Neural cell (in vitro differentiated cells): Measurements from ENCODE around the gene AKT1. TPM values are rescaled to one million over a fixed set of nuclear protein-coding genes. Genes with fewer than 3 reads are reported as not detected.

Source experiments
- H2AFZ ChIP-seq: fragments of 200-600, 300-800 bp; sonication (generic), shearing (Covaris generic); 2 replicates; pipeline ENCODE4 v1.6.0; 2014; ENCODE audit warnings: low read depth, mild to moderate bottlenecking, antibody characterized with exemption, low read length, moderate library complexity
- H3F3A ChIP-seq: fragments of 200-600 bp; shearing (Covaris generic); 2 replicates; pipeline ENCODE4 v1.6.1; 2016; ENCODE audit warnings: mild to moderate bottlenecking, moderate library complexity, mixed read lengths, antibody characterized with exemption, low read length; ENCODE audit not compliant: insufficient read depth, poor library complexity, severe bottlenecking
- H3K27ac ChIP-seq: fragments of 200-600, 300-800 bp; sonication (generic), shearing (Covaris generic); 2 replicates; pipeline ENCODE4 v1.5.1; 2014; ENCODE audit warnings: mild to moderate bottlenecking, low read length, moderate library complexity
- H3K27me3 ChIP-seq: fragments of 300-800, 200-600 bp; sonication (generic), shearing (Covaris generic); 2 replicates; pipeline ENCODE4 v1.6.0; 2014; ENCODE audit warnings: mild to moderate bottlenecking, low read depth, low read length, moderate library complexity; ENCODE audit not compliant: insufficient read depth
- H3K36me3 ChIP-seq: fragments of 300-800, 200-600 bp; sonication (generic), shearing (Covaris generic); 2 replicates; pipeline ENCODE4 v1.5.1; 2014; ENCODE audit warnings: mild to moderate bottlenecking, antibody characterized with exemption, low read length, moderate library complexity; ENCODE audit not compliant: insufficient read depth
- H3K4me2 ChIP-seq: fragments of 300-800, 200-600 bp; sonication (generic), shearing (Covaris generic); 2 replicates; pipeline ENCODE4 v1.6.0; 2014; ENCODE audit warnings: mild to moderate bottlenecking, low read length
- H3K4me3 ChIP-seq: fragments of 300-800, 200-600 bp; sonication (generic), shearing (Covaris generic); 2 replicates; pipeline ENCODE4 v1.5.1; 2014; ENCODE audit warnings: mild to moderate bottlenecking, low read length, moderate library complexity
- H3K79me2 ChIP-seq: fragments of 200-600 bp; shearing (Covaris generic); replicated peaks from 2 replicates; pipeline ENCODE4 v1.6.0; 2014; ENCODE audit warnings: mild to moderate bottlenecking, low read length, moderate library complexity; ENCODE audit not compliant: insufficient read depth
- H3K9ac ChIP-seq: fragments of 300-800, 200-600 bp; sonication (generic), shearing (Covaris generic); 2 replicates; pipeline ENCODE4 v1.6.1; 2016; ENCODE audit warnings: mild to moderate bottlenecking, low read length, mixed read lengths
- H3K9me2 ChIP-seq: fragments of 200-600 bp; shearing (Covaris generic); 2 replicates; pipeline ENCODE4 v1.6.1; 2016; ENCODE audit warnings: mild to moderate bottlenecking, low read length, mixed read lengths; ENCODE audit not compliant: insufficient read depth
- H3K9me3 ChIP-seq: fragments of 200-600, 300-800 bp; sonication (generic), shearing (Covaris generic); 2 replicates; pipeline ENCODE4 v1.6.1; 2016; ENCODE audit warnings: mild to moderate bottlenecking, mixed run types, low read length, moderate library complexity, mixed read lengths
- H4K20me1 ChIP-seq: fragments of 200-600 bp; shearing (Covaris generic); 2 replicates; pipeline ENCODE4 v1.6.1; 2016; ENCODE audit warnings: mild to moderate bottlenecking, mixed run types; ENCODE audit not compliant: insufficient read depth
- EP300 ChIP-seq: fragments of 450-650 bp; conservative IDR thresholded peaks from 2 replicates; pipeline ENCODE4 v1.6.1; 2014; ENCODE audit warnings: antibody characterized with exemption, mild to moderate bottlenecking, moderate library complexity; ENCODE audit not compliant: poor library complexity, severe bottlenecking
- EZH2 ChIP-seq: fragments of 200-600, 300-800 bp; shearing (Covaris generic), sonication (generic); IDR thresholded peaks from 2 replicates; pipeline ENCODE4 v1.6.1; 2014; ENCODE audit warnings: antibody characterized with exemption, low read length, borderline replicate concordance, mild to moderate bottlenecking; ENCODE audit not compliant: insufficient read depth, poor library complexity, severe bottlenecking
- MXI1 ChIP-seq: fragments of 450-650 bp; conservative IDR thresholded peaks from 2 replicates; pipeline ENCODE4 v1.6.1; 2014; ENCODE audit warnings: antibody characterized with exemption, mild to moderate bottlenecking; ENCODE audit not compliant: poor library complexity, severe bottlenecking
- POLR2AphosphoS5 ChIP-seq: IDR thresholded peaks from 2 replicates; pipeline ENCODE4 v1.6.1; 2012
- RAD21 ChIP-seq: fragments of 450-650 bp; conservative IDR thresholded peaks from 2 replicates; pipeline ENCODE4 v1.6.1; 2014; ENCODE audit warnings: antibody characterized with exemption, mild to moderate bottlenecking, moderate library complexity
- SMC3 ChIP-seq: fragments of 450-650 bp; conservative IDR thresholded peaks from 2 replicates; pipeline ENCODE4 v1.6.1; 2014; ENCODE audit warnings: antibody characterized with exemption, mild to moderate bottlenecking, moderate library complexity; ENCODE audit not compliant: poor library complexity
- TAF1 ChIP-seq: IDR thresholded peaks from 2 replicates; pipeline ENCODE4 v1.6.1; 2012; ENCODE audit warnings: low read depth
- polyA plus RNA-seq: library from polyadenylated mRNA; depleted of rRNA; stranded (reverse); fragments of >200 nt; gene quantifications from 2 replicates; pipeline ENCODE4 v1.2.3, GENCODE V29; 2014
- TF ChIP-seq, protein P1 (sequence below): IDR thresholded peaks from 2 replicates; pipeline ENCODE4 v1.6.1; 2012; ENCODE audit warnings: borderline replicate concordance
- TF ChIP-seq, protein P2 (sequence below): fragments of 450-650 bp; IDR thresholded peaks from 2 replicates; pipeline ENCODE4 v1.5.1; 2014; ENCODE audit warnings: antibody characterized with exemption, mild to moderate bottlenecking, moderate library complexity; ENCODE audit not compliant: poor library complexity, severe bottlenecking

The AKT1 gene
- polyA plus RNA-seq, 1 donor from 2014 or later = 159 TPM

DNA sequence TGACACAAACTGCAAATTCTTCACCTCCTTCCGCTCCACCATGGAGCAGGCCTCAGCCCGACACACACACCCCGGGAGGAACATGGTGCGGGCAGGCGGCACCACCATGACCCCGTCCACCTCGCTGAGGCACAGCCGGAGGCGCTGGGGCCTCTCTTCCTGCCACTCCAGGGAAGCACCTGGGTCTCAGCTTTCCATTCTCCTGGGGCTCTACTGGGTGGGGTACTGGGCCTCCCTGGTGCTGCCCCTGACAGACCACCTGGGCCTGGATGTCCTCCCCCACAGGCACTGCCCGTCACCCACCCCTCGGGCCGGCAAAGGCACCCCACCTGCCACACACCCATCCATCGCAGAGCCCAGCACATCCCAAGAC, 9.9 kb downstream of the AKT1 start:
- H3K9me3 ChIP-seq = no peaks in the 10 kb centered on the region
- no peaks in the 10 kb centered on the region for H3K79me2 ChIP-seq
- H4K20me1 ChIP-seq = no peaks in the 10 kb centered on the region
- H3F3A ChIP-seq = no peaks in the 10 kb centered on the region
- no peak overlapping the region for H3K9ac ChIP-seq
- no peak overlapping the region for H3K27ac ChIP-seq
- H3K27me3 ChIP-seq = no peaks in the 10 kb centered on the region
- no peak overlapping the region for H2AFZ ChIP-seq
- TF ChIP-seq, protein P1, sequence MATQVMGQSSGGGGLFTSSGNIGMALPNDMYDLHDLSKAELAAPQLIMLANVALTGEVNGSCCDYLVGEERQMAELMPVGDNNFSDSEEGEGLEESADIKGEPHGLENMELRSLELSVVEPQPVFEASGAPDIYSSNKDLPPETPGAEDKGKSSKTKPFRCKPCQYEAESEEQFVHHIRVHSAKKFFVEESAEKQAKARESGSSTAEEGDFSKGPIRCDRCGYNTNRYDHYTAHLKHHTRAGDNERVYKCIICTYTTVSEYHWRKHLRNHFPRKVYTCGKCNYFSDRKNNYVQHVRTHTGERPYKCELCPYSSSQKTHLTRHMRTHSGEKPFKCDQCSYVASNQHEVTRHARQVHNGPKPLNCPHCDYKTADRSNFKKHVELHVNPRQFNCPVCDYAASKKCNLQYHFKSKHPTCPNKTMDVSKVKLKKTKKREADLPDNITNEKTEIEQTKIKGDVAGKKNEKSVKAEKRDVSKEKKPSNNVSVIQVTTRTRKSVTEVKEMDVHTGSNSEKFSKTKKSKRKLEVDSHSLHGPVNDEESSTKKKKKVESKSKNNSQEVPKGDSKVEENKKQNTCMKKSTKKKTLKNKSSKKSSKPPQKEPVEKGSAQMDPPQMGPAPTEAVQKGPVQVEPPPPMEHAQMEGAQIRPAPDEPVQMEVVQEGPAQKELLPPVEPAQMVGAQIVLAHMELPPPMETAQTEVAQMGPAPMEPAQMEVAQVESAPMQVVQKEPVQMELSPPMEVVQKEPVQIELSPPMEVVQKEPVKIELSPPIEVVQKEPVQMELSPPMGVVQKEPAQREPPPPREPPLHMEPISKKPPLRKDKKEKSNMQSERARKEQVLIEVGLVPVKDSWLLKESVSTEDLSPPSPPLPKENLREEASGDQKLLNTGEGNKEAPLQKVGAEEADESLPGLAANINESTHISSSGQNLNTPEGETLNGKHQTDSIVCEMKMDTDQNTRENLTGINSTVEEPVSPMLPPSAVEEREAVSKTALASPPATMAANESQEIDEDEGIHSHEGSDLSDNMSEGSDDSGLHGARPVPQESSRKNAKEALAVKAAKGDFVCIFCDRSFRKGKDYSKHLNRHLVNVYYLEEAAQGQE = no peak
- TF ChIP-seq POLR2AphosphoS5 (no peak), EZH2 (no peak), MXI1 (no peak), EP300 (no peak), RAD21 (no peak), TAF1 (no peak), SMC3 (no peak)
- TF ChIP-seq, protein P2, sequence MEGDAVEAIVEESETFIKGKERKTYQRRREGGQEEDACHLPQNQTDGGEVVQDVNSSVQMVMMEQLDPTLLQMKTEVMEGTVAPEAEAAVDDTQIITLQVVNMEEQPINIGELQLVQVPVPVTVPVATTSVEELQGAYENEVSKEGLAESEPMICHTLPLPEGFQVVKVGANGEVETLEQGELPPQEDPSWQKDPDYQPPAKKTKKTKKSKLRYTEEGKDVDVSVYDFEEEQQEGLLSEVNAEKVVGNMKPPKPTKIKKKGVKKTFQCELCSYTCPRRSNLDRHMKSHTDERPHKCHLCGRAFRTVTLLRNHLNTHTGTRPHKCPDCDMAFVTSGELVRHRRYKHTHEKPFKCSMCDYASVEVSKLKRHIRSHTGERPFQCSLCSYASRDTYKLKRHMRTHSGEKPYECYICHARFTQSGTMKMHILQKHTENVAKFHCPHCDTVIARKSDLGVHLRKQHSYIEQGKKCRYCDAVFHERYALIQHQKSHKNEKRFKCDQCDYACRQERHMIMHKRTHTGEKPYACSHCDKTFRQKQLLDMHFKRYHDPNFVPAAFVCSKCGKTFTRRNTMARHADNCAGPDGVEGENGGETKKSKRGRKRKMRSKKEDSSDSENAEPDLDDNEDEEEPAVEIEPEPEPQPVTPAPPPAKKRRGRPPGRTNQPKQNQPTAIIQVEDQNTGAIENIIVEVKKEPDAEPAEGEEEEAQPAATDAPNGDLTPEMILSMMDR = no peak
- H3K36me3 ChIP-seq = no peaks in the 10 kb centered on the region
- H3K4me3 ChIP-seq = no peak overlapping the region
- H3K9me2 ChIP-seq = no peaks in the 10 kb centered on the region
- H3K4me2 ChIP-seq = no peak overlapping the region

DNA sequence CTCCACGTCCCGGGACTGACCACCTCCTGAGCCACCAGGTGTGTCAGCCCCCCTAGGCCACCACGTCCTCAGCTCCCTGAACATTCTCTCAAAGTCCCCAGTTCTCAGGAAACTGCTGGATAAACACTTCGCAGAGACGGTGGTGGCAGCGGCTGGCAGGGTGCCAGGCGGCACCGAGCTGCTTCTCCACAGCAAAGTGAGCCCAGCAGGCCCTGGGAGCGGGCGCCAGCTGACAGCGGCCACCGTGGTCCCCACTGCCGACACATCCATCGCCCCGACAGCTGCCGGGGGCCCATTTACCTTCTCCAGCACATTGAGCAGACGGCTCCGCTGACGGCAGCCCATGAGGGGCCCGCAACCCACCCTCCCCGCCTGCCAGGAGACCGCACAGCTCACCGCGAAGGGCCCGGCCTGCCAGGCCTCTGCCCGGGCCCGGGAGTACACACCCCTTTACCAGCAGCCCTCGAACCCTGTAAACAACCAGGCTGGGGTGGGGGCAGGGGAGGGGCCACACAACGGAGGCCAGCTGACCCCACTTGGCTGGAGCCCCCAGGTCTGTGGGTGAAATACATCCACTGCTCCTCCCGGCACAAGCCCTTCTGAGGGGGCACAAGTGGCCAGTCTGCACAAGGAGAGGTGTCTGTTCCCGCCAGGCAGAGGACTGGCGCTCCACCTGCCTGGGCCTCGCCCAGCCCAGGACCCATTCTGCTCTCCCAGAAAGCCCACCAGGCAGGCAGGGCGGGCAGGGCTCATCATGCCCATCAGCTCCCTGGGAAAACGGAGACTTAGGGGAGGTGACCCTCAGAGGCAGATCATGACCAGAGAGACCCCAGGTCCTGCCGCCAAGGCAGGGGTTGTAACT, 10.5 kb downstream of the AKT1 start:
- H3K36me3 ChIP-seq = no peaks in the 10 kb centered on the region
- H3K27me3 ChIP-seq = no peaks in the 10 kb centered on the region
- no peaks in the 10 kb centered on the region for H3K79me2 ChIP-seq
- no peaks in the 10 kb centered on the region for H3K9me2 ChIP-seq
- no peak for TF ChIP-seq SMC3
- no peak overlapping the region for H3K4me2 ChIP-seq
- H3K9ac ChIP-seq = no peak overlapping the region
- H3K4me3 ChIP-seq = no peak overlapping the region
- no peak overlapping the region for H3K27ac ChIP-seq
- H3F3A ChIP-seq = no peaks in the 10 kb centered on the region
- H3K9me3 ChIP-seq = no peaks in the 10 kb centered on the region
- H2AFZ ChIP-seq = no peak overlapping the region
- no peaks in the 10 kb centered on the region for H4K20me1 ChIP-seq
